ENCODE results near the gene DPP6. TPM values are rescaled to one million over a fixed set of nuclear protein-coding genes. Genes with fewer than 3 reads are reported as not detected.

DPP6 gene
- total RNA-seq, 1 experiment from 2014 or later: not detected

DNA sequence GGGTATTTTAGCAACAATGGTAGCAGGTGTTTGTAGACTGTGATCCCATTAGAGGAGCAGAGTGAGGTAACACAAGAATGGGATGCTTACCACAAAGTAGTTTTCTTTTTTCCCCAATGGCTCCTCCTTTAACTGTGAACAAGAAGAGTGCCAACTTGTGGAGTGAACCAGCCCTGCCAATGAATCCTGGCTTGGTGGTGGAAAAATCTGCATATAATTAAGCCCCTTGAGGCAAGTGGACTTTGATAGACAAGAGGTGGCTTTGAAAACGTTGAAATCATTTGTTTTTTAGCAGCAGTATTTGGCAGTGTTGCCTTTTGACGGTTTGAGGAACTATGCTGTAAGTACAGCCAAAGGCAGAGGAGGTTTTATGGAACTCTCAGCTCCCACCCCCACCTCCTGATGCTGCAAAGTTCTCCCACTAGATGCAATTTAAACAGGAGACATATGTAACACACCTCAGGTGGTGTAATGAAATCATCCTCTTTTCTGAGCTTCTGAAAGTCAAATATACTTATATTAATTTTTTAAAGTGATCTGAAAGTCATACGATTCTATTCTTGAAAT is 295.6 kb downstream of the DPP6 start:
- no peak overlapping the region for H3K27ac ChIP-seq (ENCODE audit: low read length)
- H3K4me3 ChIP-seq (ENCODE audit: low read depth in 2 of 2, low read length in 2 of 2): no peak overlapping the region
- in situ Hi-C loops (cut with HindIII; ENCODE audit: low pct_unique_long_range_greater_than_20kb, low sequenced_read_pairs): no loop called here
- no peak for ATAC-seq
- ChIA-PET POLR2A (no interaction called here), CTCF (no interaction called here)
- TF ChIP-seq, protein P1, sequence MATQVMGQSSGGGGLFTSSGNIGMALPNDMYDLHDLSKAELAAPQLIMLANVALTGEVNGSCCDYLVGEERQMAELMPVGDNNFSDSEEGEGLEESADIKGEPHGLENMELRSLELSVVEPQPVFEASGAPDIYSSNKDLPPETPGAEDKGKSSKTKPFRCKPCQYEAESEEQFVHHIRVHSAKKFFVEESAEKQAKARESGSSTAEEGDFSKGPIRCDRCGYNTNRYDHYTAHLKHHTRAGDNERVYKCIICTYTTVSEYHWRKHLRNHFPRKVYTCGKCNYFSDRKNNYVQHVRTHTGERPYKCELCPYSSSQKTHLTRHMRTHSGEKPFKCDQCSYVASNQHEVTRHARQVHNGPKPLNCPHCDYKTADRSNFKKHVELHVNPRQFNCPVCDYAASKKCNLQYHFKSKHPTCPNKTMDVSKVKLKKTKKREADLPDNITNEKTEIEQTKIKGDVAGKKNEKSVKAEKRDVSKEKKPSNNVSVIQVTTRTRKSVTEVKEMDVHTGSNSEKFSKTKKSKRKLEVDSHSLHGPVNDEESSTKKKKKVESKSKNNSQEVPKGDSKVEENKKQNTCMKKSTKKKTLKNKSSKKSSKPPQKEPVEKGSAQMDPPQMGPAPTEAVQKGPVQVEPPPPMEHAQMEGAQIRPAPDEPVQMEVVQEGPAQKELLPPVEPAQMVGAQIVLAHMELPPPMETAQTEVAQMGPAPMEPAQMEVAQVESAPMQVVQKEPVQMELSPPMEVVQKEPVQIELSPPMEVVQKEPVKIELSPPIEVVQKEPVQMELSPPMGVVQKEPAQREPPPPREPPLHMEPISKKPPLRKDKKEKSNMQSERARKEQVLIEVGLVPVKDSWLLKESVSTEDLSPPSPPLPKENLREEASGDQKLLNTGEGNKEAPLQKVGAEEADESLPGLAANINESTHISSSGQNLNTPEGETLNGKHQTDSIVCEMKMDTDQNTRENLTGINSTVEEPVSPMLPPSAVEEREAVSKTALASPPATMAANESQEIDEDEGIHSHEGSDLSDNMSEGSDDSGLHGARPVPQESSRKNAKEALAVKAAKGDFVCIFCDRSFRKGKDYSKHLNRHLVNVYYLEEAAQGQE (IDR thresholded peaks at IDR 0.05; ENCODE audit: insufficient read depth in 1 of 2, low read depth in 2 of 2, low read length in 1 of 2): no peak
- TF ChIP-seq TCF7L2 (IDR thresholded peaks at IDR 0.05; ENCODE audit: low read depth, low read length) (no peak), POLR2AphosphoS5 (IDR thresholded peaks at IDR 0.05; ENCODE audit: low read depth, low read length) (no peak), CTCF (IDR thresholded peaks at IDR 0.05) (no peak), SIN3A (IDR thresholded peaks at IDR 0.05; ENCODE audit: borderline replicate concordance, insufficient read depth, low read depth, low read length) (no peak)
- DNase-seq (ENCODE audit: low read depth, low spot score): no peak
- no peaks in the 10 kb centered on the region for H3K27me3 ChIP-seq (ENCODE audit: control insufficient read depth, insufficient read depth, low read length)
- intact Hi-C loops (cut with micrococcal nuclease; ENCODE audit: unreplicated experiment): no loop called here
- no TSS peak for BruUV-seq (replicated peaks)
- no peaks in the 10 kb centered on the region for H3K36me3 ChIP-seq (ENCODE audit: control insufficient read depth, insufficient read depth, low read length)
- no peaks in the 10 kb centered on the region for H3K9me3 ChIP-seq (ENCODE audit: control insufficient read depth, insufficient read depth, low read depth, low read length)
- no peaks in the 10 kb centered on the region for H3K4me1 ChIP-seq (ENCODE audit: control insufficient read depth, insufficient read depth, low read length)

- no peaks in the 10 kb centered on the region for H3K4me1 ChIP-seq (ENCODE audit: control insufficient read depth, insufficient read depth, low read length)
- BruUV-seq (replicated peaks): no TSS peak
- intact Hi-C loops (cut with micrococcal nuclease; ENCODE audit: unreplicated experiment) (no loop called here), in situ Hi-C loops (cut with HindIII; ENCODE audit: low pct_unique_long_range_greater_than_20kb, low sequenced_read_pairs) (no loop called here)
- POLR2A ChIA-PET: no interaction called here
- H3K27me3 ChIP-seq (ENCODE audit: control insufficient read depth, insufficient read depth, low read length): no peaks in the 10 kb centered on the region
- H3K9me3 ChIP-seq (ENCODE audit: control insufficient read depth, insufficient read depth, low read depth, low read length): no peaks in the 10 kb centered on the region
- no peaks in the 10 kb centered on the region for H3K36me3 ChIP-seq (ENCODE audit: control insufficient read depth, insufficient read depth, low read length)
- no peak overlapping the region for H3K4me3 ChIP-seq (ENCODE audit: low read depth in 2 of 2, low read length in 2 of 2)
- TF ChIP-seq POLR2AphosphoS5 (IDR thresholded peaks at IDR 0.05; ENCODE audit: low read depth, low read length) (no peak), SIN3A (IDR thresholded peaks at IDR 0.05; ENCODE audit: borderline replicate concordance, insufficient read depth, low read depth, low read length) (no peak), TCF7L2 (IDR thresholded peaks at IDR 0.05; ENCODE audit: low read depth, low read length) (no peak), CTCF (IDR thresholded peaks at IDR 0.05) (no peak)
- TF ChIP-seq, protein P1 (IDR thresholded peaks at IDR 0.05; ENCODE audit: insufficient read depth in 1 of 2, low read depth in 2 of 2, low read length in 1 of 2): no peak
- ATAC-seq (no peak), DNase-seq (ENCODE audit: low read depth, low spot score) (no peak)
- no peak overlapping the region for H3K27ac ChIP-seq (ENCODE audit: low read length)
- CTCF ChIA-PET: no interaction called here
Observed at GRCh38 chr7:154350892-154351291, 298.7 kb downstream of the DPP6 start.

Measured in Panc1 (cell line).